Amygdala (tissue), 56 donors: ENCODE measurements around the gene SOD1.
"Not testable (repeated sequence)": the region's sequence is repeated elsewhere in the genome, so short reads cannot be mapped to it uniquely, and the experiment has no call there.

ENCODE experiments used
- DNase-seq, 56 donors: peaks; one replicate each; lab custom pipeline; 2025; lab: John Stamatoyannopoulos, UW

SOD1 gene

DNA sequence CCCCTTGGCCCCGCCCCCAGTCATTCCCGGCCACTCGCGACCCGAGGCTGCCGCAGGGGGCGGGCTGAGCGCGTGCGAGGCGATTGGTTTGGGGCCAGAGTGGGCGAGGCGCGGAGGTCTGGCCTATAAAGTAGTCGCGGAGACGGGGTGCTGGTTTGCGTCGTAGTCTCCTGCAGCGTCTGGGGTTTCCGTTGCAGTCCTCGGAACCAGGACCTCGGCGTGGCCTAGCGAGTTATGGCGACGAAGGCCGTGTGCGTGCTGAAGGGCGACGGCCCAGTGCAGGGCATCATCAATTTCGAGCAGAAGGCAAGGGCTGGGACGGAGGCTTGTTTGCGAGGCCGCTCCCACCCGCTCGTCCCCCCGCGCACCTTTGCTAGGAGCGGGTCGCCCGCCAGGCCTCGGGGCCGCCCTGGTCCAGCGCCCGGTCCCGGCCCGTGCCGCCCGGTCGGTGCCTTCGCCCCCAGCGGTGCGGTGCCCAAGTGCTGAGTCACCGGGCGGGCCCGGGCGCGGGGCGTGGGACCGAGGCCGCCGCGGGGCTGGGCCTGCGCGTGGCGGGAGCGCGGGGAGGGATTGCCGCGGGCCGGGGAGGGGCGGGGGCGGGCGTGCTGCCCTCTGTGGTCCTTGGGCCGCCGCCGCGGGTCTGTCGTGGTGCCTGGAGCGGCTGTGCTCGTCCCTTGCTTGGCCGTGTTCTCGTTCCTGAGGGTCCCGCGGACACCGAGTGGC is at the start of gene SOD1:
Gene SOD1 (plus strand): TSS at position 158 of the 723 bp plus-strand sequence. CDS start 77 bp downstream, at position 235.
- peak; percentile 46 to 98 (median 93) for DNase-seq

DNA sequence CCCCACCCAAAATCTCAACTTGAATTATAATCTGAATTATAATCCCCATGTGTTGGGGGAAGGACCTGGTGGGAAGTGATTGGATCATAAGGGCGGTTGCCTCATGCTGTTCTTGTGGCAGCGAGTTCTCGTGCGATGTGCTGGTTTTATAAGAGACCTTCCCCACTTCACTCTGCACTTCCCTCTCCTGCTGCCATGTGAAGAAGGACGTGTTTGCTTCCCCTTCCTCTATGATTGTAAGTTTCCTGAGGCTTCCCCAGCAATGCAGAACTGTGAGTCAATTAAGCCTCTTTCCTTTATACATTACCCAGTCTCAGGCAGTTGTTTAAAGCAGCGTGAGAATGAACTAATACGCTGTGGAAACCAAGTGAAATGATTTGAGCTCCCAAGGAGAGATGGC is 48.0 kb upstream of the SOD1 start:
- DNase-seq = no peak

DNA sequence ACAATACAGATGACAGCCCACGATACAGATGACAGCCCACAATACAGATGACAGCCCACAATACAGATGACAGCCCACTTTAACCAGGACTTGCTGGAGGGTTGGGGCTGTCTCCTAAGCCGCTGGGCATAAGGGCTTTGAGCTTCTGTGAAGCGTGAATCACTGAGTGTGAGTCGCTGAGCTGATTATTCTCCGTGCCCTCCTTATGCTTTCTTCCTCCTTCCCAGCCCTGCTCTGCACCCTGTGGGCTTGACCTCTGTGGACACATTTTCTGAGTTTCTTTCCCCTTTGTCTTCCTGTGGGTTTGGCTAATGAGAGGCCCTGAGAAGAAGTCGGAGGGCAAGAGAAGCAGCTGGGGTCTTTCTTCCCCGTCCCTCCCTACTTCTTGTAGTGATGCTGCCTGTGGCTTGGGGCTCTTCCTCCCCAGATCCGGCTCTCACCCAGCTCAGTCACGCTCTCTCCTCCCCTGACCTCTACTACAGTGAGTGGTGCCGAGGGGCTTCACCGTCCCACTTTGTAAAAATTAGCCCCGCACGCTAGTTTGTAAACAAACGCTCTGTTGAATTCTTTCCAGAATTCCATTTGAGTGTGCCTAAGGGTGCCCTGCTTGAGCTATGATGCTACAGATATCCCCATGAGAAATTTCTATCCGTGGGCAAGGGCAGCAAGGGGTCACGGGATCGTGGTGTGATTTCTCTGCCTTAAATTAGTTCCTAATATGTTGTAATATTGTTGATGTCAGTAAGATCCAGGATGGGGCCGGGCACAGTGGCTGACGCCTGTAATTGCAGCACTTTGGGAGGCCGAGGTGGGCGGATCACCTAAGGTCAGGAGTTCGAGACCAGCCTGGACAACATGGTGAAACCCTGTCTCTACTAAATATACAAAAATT is 46.4 kb upstream of the SOD1 start:
- no peak for DNase-seq

DNA sequence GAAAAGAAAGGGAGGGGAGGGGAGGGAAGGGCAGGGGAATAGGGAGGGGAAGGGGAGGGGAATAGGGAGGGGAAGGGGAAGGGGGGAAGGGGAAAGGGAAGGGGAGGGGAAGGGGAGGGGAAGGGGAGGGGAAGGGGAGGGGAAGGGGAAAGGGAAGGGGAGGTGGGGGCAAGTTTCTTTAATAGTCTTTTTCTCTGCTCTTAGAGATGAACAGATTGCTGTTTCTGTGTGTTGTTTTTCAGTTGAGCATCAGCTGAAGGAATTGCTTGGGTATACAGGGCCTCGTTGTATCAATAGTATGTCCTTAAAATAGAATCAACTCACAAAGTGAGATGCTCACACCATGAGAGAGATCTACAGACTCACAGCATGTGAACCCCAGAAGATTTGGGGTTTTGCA is 44.8 kb upstream of the SOD1 start:
- DNase-seq = no peak

DNA sequence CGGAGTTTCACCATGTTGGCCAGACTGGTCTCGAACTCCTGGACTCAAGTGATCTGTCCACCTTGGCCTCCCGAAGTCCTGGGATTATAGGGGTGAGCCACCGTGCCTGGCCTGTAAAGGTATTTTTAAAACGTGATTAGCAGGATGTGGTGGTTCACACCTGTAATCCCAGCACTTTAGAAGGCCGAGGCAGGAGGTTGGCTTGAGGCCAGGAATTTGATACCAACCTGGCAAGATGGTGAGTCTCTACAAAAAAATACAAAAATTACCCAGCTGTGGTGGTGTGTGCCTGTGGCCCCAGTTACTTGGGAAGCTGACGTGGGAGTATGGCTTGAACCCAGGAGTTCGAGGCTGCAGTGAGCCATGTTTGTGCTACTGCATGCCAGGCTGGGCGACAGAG is 43.3 kb upstream of the SOD1 start:
- DNase-seq = no peak

DNA sequence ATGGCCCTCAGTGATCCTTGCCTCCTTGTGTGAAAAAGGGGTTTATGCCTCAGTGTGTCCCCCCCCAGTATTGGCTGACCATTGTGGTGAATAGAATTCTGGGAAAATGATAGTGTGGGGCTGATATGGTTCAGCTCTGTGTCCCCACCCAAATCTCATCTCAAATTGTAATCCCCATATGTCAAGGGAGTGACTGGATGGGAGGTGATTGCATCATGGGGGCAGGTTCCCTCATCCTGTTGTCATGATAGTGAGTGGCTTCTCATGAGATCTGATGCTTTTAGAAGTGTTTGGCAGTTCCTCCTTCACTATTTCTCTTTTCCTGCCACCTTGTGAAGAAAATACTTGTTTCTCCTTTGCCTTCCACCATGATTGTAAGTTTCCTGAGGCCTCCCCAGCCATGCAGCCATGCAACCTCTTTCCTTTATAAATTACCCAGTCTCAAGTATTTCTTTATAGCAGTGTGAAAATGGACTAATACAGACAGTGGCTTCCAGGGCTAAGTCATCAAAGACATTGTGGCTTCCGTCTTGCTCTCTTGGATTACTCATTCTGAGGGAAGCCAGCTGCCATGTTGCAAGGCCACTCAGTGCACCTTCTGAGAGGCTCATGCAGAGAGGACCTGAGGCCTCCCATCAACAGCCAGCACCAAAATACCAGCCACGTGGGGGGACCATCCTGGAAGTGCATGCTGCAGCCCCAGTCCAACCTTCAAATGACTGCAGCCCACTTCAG is 40.6 kb upstream of the SOD1 start:
- DNase-seq = no peak

DNA sequence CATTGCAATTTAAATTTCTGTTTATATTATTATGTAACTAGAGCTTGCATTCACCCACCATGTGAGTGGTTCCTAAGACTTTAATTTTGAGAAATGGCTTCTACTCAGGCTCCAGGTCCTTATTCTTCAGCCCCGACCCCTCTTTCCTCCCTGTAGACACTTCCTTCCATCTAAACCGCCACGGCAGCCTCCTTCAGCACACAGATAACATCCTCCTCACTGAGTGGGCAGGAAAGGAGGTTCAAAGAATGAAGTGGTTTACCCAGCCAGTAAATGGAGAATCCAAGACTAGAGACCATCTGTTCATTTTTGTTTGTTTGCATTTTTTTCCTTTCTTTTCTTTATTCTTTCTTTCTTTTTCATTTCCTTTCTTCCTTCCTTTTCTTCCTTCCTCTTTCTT is 37.1 kb upstream of the SOD1 start:
- DNase-seq = no peak

DNA sequence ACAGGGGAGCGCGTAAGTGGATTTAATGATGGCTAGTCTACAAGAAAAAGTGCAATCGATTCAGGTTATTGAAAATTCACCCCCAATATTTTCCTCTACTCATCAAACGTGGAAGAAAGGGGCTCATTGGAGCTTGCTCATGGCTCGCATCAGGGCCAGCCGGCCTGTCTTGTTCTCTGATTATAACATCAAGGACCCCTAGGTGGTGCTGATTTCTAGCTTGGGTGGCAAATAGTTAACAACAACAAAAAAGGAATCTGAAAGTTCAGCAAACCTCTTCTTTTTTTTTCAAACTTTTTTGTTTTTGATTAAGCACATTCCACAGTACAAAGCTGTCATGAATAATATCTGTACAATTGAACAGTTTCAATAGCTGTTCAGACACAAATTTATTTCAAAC is 35.8 kb upstream of the SOD1 start:
- no peak for DNase-seq

DNA sequence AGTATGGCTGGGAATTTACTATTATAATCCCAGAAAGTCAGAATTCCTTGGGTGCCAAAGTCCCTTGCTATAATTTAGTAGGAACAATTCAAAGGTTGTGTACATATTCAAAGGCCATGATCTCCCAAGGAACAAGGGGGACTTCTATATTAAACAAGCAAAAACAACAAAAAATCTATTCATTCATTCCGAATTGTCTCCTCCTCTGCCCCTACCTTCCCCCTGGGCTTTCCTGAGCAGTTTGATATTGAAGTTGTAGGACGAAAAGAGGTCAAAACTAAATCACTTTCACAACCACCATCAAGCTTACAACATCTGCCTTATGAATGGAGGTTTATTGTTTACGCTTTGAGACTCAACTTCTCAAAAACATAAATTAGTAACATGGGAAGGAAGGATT is 35.3 kb upstream of the SOD1 start:
- DNase-seq = no peak

DNA sequence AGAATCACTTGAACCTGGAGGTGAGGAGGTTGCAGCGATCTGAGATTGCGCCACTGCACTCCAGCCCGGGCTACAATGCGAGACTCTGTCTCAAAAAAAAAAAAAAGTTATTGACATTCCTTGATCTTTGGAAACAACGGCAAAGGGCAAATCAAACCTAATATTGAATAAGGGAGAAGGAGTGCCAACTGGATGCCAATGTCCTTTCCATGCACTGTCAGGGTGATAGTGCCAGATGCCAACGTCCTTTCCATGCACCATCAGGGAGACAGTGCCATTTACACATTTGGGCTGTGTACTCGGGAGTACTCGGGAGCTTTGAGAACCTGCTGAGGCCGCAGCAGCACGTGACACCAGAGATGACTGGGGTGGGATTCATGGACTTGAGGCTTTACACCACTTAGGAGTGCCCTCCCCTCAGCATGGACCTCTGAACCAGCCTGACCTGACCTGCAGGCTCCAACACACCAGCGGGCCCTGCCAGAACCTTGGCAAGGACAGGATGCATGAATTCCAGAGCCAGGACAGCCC is 34.5 kb upstream of the SOD1 start:
- no peak for DNase-seq

DNA sequence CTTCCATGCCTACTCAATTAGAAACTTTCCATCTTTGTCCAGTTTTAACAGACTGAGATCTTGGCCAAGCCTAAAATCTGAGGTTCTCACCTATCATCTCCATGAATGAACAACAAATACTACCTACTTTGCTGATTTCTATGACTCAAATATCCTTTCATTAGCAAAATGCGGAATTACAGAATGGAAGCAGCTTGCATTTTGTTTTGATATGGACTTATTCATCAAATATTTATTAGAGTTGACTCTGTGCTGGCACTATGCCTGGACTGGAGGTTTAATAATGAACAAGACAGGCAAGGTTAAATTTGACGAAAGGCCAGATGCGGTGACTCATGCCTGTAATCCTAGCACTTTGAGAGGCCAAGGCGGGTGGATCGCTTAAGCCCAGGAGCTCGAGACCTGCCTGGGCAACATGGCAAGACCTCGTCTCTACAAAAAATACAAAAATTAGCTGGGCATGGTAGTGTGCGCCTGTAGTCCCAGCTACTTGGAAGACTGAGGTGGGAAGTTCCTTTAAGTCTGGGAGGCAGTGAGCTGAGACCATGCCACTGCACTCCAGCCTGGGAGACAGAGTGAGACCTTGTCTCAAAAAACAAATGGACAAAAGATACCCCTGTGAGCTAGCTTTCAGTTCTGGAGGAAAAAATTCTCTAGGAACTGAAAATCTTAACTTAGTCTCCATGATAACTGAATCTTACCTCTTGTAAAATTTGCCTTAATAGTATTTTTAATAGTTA is 29.4 kb upstream of the SOD1 start:
- peak in 1 of 56 donors; percentile 2 for DNase-seq

DNA sequence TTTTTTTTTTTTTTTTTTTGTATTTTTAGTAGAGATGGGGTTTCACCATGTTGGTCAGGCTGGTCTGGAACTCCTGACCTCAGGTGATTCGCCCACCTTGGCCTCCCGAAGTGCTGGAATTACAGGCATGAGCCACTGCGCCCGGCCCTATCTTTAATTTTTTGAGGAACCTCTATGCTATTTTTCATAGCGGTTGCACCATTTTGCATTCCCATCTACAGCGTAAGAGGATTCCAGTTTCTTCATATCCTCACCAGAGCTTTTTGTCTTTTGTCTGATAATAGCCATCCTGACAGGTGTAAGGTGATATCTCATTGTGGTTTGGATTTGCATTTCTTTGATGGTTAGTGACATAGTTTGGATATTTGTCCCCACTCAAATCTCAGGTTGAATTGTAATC is 27.6 kb upstream of the SOD1 start:
- DNase-seq = not testable (repeated sequence)

DNA sequence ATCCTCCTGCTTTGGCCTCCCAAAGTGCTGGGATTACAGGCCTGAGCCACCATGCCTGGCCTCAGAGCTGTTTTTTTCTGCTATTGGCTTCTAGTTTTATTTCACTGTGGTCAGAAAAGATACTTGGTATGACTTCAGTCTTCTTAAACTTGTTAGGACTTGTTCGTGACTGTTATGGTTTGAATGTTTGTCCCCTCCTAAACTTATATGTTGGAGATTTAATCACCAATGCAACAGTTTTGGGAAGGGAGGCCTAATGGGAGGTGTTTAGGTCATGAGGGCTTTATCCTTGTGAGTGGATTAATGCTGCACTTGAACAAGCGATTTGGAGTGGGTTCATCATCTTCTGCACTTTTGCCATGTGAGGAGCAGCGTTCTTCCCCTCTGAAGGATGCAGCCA is 24.5 kb upstream of the SOD1 start:
- DNase-seq = no peak

DNA sequence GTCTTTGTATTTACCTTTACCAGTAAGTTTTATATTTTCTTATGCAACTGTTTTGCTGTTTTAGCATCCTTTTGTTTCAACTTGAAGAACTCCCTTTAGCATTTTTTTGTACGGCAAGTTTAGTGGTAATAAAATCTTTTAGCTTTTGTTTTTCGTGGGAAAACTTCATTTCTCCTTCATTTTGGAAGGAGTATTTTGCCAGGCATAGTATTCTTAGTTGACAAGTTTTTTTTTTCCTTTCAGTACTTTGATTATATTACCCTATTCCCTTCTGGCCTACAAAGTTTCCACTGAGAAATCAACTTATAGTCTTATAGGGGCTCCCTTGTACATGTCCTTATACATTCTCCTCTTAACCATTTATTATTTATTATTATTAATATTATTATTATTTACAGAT is 22.6 kb upstream of the SOD1 start:
- no peak for DNase-seq

DNA sequence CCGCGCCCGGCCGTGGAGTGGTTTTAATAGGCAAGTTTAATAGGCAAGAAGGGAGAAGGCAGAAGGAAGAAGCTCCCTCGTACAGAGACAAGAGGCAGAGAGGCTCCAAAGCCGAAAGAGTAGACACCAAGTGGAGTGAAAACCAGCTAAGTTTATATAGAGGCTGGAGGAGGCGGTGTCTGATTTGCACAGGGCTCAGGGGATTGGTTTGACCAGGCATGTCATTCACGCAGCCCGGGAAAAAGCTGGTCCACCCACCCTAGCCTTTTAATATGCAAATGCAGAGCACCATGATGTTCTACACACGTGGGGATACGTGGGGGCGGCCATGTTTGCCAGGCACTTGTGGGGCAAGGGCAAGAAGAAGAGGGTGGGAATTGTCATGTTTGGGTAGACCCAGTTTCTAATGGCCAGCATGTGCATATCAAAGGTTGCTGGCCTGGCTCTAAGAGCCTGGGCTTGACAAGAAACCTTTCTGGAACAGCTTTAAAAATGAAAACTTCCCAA is 18.0 kb upstream of the SOD1 start:
- DNase-seq = no peak

DNA sequence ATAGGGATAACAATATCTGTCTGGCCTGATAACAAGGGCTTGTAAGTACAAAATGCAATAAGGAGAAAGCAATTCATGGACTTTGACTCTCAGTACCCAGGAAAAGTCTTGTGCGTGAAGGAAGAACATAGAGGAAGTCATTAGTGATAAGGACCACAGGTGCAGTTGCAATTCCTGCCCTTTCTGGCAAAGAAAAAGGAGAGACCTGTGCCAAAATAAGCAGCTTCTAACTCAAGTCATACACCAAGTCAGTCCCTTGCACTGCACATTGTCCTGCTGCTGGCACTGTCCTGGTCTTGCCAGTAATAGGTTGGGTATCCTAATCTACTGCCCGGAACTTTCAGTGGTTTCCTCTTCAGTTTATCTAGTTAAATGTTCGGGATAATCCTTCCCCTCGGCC is 14.8 kb upstream of the SOD1 start:
- no peak for DNase-seq

DNA sequence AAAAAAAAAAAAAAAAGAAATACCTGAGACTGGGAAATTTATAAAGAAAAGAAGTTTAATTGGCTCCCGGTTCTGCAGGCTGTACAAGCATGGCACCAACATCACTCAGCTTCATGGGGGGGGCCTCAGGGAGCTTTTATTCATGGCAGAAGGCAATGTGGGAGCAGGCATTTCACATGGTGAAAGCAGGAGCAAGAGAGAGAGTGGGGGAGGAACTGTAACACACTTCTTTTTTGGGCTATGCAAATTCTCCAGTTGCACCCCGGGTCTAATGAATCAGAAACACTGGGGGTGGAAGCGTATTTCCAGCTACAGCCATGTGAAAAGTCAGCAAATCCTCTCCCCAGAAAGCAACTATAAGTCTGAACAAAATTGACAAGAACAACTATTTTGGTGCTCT is 11.8 kb upstream of the SOD1 start:
- DNase-seq = no peak

DNA sequence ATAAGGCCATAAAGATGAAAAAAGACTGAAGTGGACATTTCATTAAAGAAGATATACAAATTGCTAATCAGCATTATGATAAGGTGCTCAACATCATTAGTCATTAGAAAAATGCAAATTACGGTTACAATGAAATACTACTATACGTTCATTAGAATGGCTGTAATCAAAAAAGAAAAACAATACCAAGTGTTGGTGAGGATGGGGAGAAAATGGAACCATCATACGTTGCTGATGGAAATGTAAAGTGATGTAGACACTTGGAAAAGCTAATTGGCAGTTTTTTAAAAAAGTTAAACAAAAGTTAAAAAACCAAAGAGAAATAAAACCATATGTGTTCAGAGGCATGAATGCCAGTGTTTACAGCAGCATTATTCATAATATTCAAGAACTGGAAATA is 8.6 kb upstream of the SOD1 start:
- DNase-seq = no peak

DNA sequence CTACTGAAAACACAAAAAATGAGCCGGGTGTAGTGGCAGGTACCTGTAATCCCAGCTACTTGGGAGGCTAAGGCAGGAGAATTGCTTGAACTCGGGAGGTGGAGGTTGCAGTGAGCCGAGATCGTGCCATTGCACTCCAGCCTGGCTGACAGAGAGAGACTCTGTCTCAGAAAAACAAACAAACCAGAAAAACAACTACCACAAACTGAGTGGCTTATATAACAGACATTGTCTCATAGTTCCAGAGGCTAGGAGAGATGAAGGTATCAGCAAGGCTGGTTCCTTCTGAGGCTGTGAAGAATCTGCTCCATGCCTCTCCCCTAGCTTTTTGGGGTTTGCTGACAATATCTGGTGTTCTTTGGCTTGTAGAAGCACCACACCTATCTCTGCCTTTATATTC is 8.0 kb upstream of the SOD1 start:
- DNase-seq = not testable (repeated sequence)

DNA sequence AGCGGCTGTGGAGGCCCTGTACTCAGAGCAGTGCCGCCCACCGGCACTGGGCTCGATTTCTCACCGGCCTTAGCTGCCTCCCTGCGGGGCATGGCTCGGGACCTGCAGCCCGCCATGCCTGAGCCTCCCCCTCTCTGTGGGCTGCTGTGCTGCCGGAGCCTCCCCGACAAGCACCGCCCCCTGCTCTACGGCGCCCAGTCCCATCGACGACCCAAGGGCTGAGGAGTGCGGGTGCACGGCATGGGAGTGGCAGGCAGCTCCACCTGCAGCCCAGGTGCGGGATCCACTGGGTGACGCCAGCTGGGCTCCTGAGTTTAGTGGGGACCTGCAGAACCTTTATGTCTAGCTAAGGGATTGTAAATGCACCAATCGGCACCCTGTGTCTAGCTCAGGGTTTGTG is 5.2 kb upstream of the SOD1 start:
- no peak for DNase-seq
